ENCODE data around the gene PHACTR3. TPM values are rescaled to one million over a fixed set of nuclear protein-coding genes. Genes with fewer than 3 reads are reported as not detected.

The PHACTR3 gene
- total RNA-seq, 1 experiment from 2014 or later = not detected

GRCh38 chr20:59648466-59649070, 44.2 kb downstream of the PHACTR3 start:
- Histone ChIP-seq H2AFZ (ENCODE audit: low read depth, low read length, poor library complexity, severe bottlenecking) (no peak overlapping the region), H3K9me3 (ENCODE audit: control insufficient read depth in 1 of 2, insufficient read depth in 1 of 2, low read depth in 1 of 2, low read length in 2 of 2) (no peaks in the 10 kb centered on the region), H3K27me3 (ENCODE audit: insufficient read depth, low read length) (peaks cover 7% of the 10 kb centered on the region), H4K20me1 (ENCODE audit: insufficient read depth) (no peaks in the 10 kb centered on the region), H3K27ac (ENCODE audit: low read depth, low read length) (no peak overlapping the region), H3K36me3 (ENCODE audit: control insufficient read depth in 1 of 2, insufficient read depth in 2 of 2, low read length in 2 of 2) (no peaks in the 10 kb centered on the region), H3K9ac (ENCODE audit: low read length) (no peak overlapping the region), H3K4me2 (ENCODE audit: low read length) (no peak overlapping the region), H3K79me2 (ENCODE audit: insufficient read depth, low read length) (no peaks in the 10 kb centered on the region), H3K4me1 (ENCODE audit: control insufficient read depth in 1 of 2, insufficient read depth in 2 of 2, low read length in 2 of 2) (no peaks in the 10 kb centered on the region), H3K4me3 (replicated peaks in 1 of 2; ENCODE audit: low read depth in 1 of 2, low read length in 2 of 2) (no peak overlapping the region), H3K9me2 (ENCODE audit: insufficient read depth) (no peaks in the 10 kb centered on the region)
- no TSS peak for BruUV-seq (replicated peaks)
- POLR2A ChIA-PET = no interaction called here
- RAD21 ChIA-PET (ENCODE audit: low non-redundant PET in 1 of 2, low total read pairs in 2 of 2, uncharacterized antibody in 2 of 2, unreplicated experiment in 2 of 2) = no interaction called here
- DNase-seq (ENCODE audit: low read depth, low spot score) (no peak), ATAC-seq (no peak)
- CTCF ChIA-PET = no interaction called here
- no peak for TF ChIP-seq YY1 (IDR thresholded peaks at IDR 0.05; ENCODE audit: extremely low read depth, insufficient replicate concordance, low read depth, low read length)
- no peak for TF ChIP-seq JUND (IDR thresholded peaks at IDR 0.05)
- no peak for TF ChIP-seq RAD21 (IDR thresholded peaks at IDR 0.05; ENCODE audit: low read depth)
- intact Hi-C loops (cut with micrococcal nuclease) = no loop called here

- Histone ChIP-seq H3K4me3 (replicated peaks in 1 of 2; ENCODE audit: low read depth in 1 of 2, low read length in 2 of 2) (no peak overlapping the region), H3K27ac (ENCODE audit: low read depth, low read length) (no peak overlapping the region), H4K20me1 (ENCODE audit: insufficient read depth) (no peaks in the 10 kb centered on the region), H3K27me3 (ENCODE audit: insufficient read depth, low read length) (no peaks in the 10 kb centered on the region), H3K79me2 (ENCODE audit: insufficient read depth, low read length) (no peaks in the 10 kb centered on the region), H3K4me2 (ENCODE audit: low read length) (no peak overlapping the region), H3K9me2 (ENCODE audit: insufficient read depth) (no peaks in the 10 kb centered on the region; the same call in 1 of the 2 replicates), H3K36me3 (ENCODE audit: control insufficient read depth in 1 of 2, insufficient read depth in 2 of 2, low read length in 2 of 2) (no peaks in the 10 kb centered on the region), H3K9me3 (ENCODE audit: control insufficient read depth in 1 of 2, insufficient read depth in 1 of 2, low read depth in 1 of 2, low read length in 2 of 2) (no peaks in the 10 kb centered on the region), H3K4me1 (ENCODE audit: control insufficient read depth in 1 of 2, insufficient read depth in 2 of 2, low read length in 2 of 2) (no peaks in the 10 kb centered on the region), H3K9ac (ENCODE audit: low read length) (no peak overlapping the region), H2AFZ (ENCODE audit: low read depth, low read length, poor library complexity, severe bottlenecking) (no peak overlapping the region)
- RAD21 ChIA-PET (ENCODE audit: low non-redundant PET in 1 of 2, low total read pairs in 2 of 2, uncharacterized antibody in 2 of 2, unreplicated experiment in 2 of 2) = no interaction called here
- intact Hi-C loops (cut with micrococcal nuclease) = no loop called here
- no TSS peak for BruUV-seq (replicated peaks)
- POLR2A ChIA-PET = no interaction called here
- CTCF ChIA-PET = no interaction called here
- ATAC-seq (no peak), DNase-seq (ENCODE audit: low read depth, low spot score) (no peak)
- TF ChIP-seq MAX (IDR thresholded peaks at IDR 0.05) = no peak
- TF ChIP-seq SIN3A (IDR thresholded peaks at IDR 0.05; ENCODE audit: low read depth) = no peak
- no peak for TF ChIP-seq SP1 (IDR thresholded peaks at IDR 0.05; ENCODE audit: low read depth)
- no peak for TF ChIP-seq EZH2 (IDR thresholded peaks at IDR 0.05)
- no peak for TF ChIP-seq ZBTB33 (IDR thresholded peaks at IDR 0.05; ENCODE audit: extremely low read depth, insufficient replicate concordance, low read length)
- TF ChIP-seq EGR1 (IDR thresholded peaks at IDR 0.05; ENCODE audit: low read depth) = no peak
- TF ChIP-seq CEBPB (IDR thresholded peaks at IDR 0.05; ENCODE audit: low read depth) = no peak
- TF ChIP-seq REST (IDR thresholded peaks at IDR 0.05; ENCODE audit: low read depth) = no peak
- TF ChIP-seq JUND (IDR thresholded peaks at IDR 0.05) = no peak
- no peak for TF ChIP-seq ZNF274 (IDR thresholded peaks at IDR 0.05; ENCODE audit: low read depth, low read length)
- TF ChIP-seq SRF (IDR thresholded peaks at IDR 0.05; ENCODE audit: low read depth) = no peak
- no peak for TF ChIP-seq YY1 (IDR thresholded peaks at IDR 0.05; ENCODE audit: extremely low read depth, insufficient replicate concordance, low read depth, low read length)
- TF ChIP-seq POLR2AphosphoS5 (IDR thresholded peaks at IDR 0.05; ENCODE audit: low read depth, low read length) = no peak
- TF ChIP-seq TCF7L2 (IDR thresholded peaks at IDR 0.05; ENCODE audit: borderline replicate concordance, extremely low read depth, insufficient read depth, insufficient read length) = no peak
- no peak for TF ChIP-seq CBX3 (IDR thresholded peaks at IDR 0.05; ENCODE audit: low read depth)
- no peak for TF ChIP-seq RAD21 (IDR thresholded peaks at IDR 0.05; ENCODE audit: low read depth)
Measured at GRCh38 chr20:59650418-59650817, 46.1 kb downstream of the PHACTR3 start.

Data from HCT116 (cell line).